PC-3 (cell line): ENCODE results near the gene SMOC2. TPM values are rescaled to one million over a fixed set of nuclear protein-coding genes. Genes with fewer than 3 reads are reported as not detected.

Source experiments
- ATAC-seq: fragments of 200-7000 bp; cut with Tn5 transposase; 2 replicates; pipeline ENCODE4 v1.9.1; 2020; ENCODE audit warnings: mild to moderate bottlenecking, moderate library complexity
- BruUV-seq: library from RNA; stranded (reverse); fragments of 400-500 nt; replicated peaks from 2 replicates; lab custom pipeline; 2021; lab: Mats Ljungman, UMichigan
- CTCF ChIA-PET: fragments of 300-600 bp; sonication (Branson Sonifier 250); formaldehyde crosslinking; loops from one replicate; lab custom pipeline; 2022; ENCODE audit warnings: antibody characterized with exemption; lab: Charles Lee
- POLR2A ChIA-PET: fragments of 300-600 bp; sonication (Branson Sonifier 250); formaldehyde crosslinking; loops from one replicate; lab custom pipeline; 2022; ENCODE audit warnings: antibody characterized with exemption; ENCODE audit not compliant: unreplicated experiment; lab: Charles Lee
- DNase-seq: peaks from one replicate; pipeline ENCODE4 v3.0.0-alpha.2; 2015
- H2AFZ ChIP-seq: fragments of 300-600 bp; sonication (generic); 2 replicates; pipeline ENCODE4 v1.6.0; 2016; ENCODE audit warnings: antibody characterized with exemption, low read length
- H3F3A ChIP-seq: fragments of 300-600 bp; sonication (generic); one replicate; pipeline ENCODE4 v1.6.0; 2017; ENCODE audit warnings: antibody characterized with exemption, low read length, control low read depth, mild to moderate bottlenecking; ENCODE audit not compliant: unreplicated experiment
- H3K27ac ChIP-seq: fragments of 300-600 bp; sonication (generic); 2 replicates; pipeline ENCODE4 v1.5.1; 2016; ENCODE audit warnings: mild to moderate bottlenecking, low read length
- H3K27me3 ChIP-seq: fragments of 300-600 bp; sonication (generic); 2 replicates; pipeline ENCODE4 v1.6.1; 2016; ENCODE audit warnings: low read length, mixed read lengths
- H3K36me3 ChIP-seq: fragments of 300-600 bp; sonication (generic); 2 replicates; pipeline ENCODE4 v1.6.1; 2016; ENCODE audit warnings: low read depth, mixed run types, low read length, mixed read lengths
- H3K4me1 ChIP-seq: fragments of 300-600 bp; sonication (generic); 2 replicates; pipeline ENCODE4 v1.5.1; 2016; ENCODE audit warnings: low read length; ENCODE audit not compliant: insufficient read depth
- H3K4me2 ChIP-seq: fragments of 300-600 bp; sonication (generic); 2 replicates; pipeline ENCODE4 v1.6.0; 2016; ENCODE audit warnings: low read length
- H3K4me3 ChIP-seq: fragments of 300-600 bp; sonication (generic); 2 replicates; pipeline ENCODE4 v1.5.1; 2016; ENCODE audit warnings: mild to moderate bottlenecking, low read length, mixed read lengths
- H3K79me2 ChIP-seq: fragments of 300-600 bp; sonication (generic); 2 replicates; pipeline ENCODE4 v1.6.1; 2017; ENCODE audit warnings: low read length, mixed read lengths
- H3K9ac ChIP-seq: fragments of 300-600 bp; sonication (generic); 2 replicates; pipeline ENCODE4 v1.6.0; 2016; ENCODE audit warnings: mild to moderate bottlenecking, low read length
- H3K9me2 ChIP-seq: fragments of 300-600 bp; sonication (generic); replicated peaks from 2 replicates; pipeline ENCODE4 v1.6.1; 2016; ENCODE audit warnings: mixed run types, low read length, mixed read lengths
- H3K9me3 ChIP-seq: fragments of 300-600 bp; sonication (generic); 2 replicates; pipeline ENCODE4 v1.6.1; 2016; ENCODE audit warnings: low read length, mixed read lengths
- H4K20me1 ChIP-seq: fragments of 300-600 bp; sonication (generic); 2 replicates; pipeline ENCODE4 v1.6.1; 2016; ENCODE audit warnings: low read length, mixed read lengths
- CTCF ChIP-seq: fragments of 300-600 bp; sonication (generic); conservative IDR thresholded peaks from 2 replicates; pipeline ENCODE4 v1.5.1; 2017; ENCODE audit warnings: antibody characterized with exemption, low read depth, mild to moderate bottlenecking, low read length
- EZH2 ChIP-seq: fragments of 300-600 bp; sonication (generic); IDR thresholded peaks from one replicate; pipeline ENCODE4 v1.6.1; 2017; ENCODE audit warnings: antibody characterized with exemption, mild to moderate bottlenecking, low read length; ENCODE audit not compliant: unreplicated experiment
- EZH2phosphoT487 ChIP-seq: fragments of 300-600 bp; sonication (generic); IDR thresholded peaks from 2 replicates; pipeline ENCODE4 v1.6.1; 2018; ENCODE audit warnings: mild to moderate bottlenecking, antibody characterized with exemption, low read length, borderline replicate concordance
- intact Hi-C: fragments of 100-400 bp; cut with micrococcal nuclease; formaldehyde crosslinking; loops from 2 replicates; pipeline ENCODE4 v1.9.0; 2023
- total RNA-seq: library from RNA; depleted of rRNA; stranded (reverse); fragments of >200 nt; gene quantifications from 2 replicates; pipeline ENCODE4 v1.2.3, GENCODE V29; 2014

SMOC2 gene
- total RNA-seq, 1 experiment from 2014 or later, result not detected

GRCh38 chr6:168650671-168651111, 209.7 kb downstream of the SMOC2 start:
- Histone ChIP-seq H2AFZ (no peak overlapping the region), H3K27me3 (peaks cover 48% of the 10 kb centered on the region), H3K79me2 (no peaks in the 10 kb centered on the region), H3K36me3 (no peaks in the 10 kb centered on the region), H3K4me3 (no peak overlapping the region), H3K9me2 (no peaks in the 10 kb centered on the region), H3K9ac (no peak overlapping the region), H3F3A (no peaks in the 10 kb centered on the region), H3K27ac (no peak overlapping the region), H3K4me2 (no peak overlapping the region), H3K9me3 (no peaks in the 10 kb centered on the region), H4K20me1 (no peaks in the 10 kb centered on the region), H3K4me1 (no peaks in the 10 kb centered on the region)
- intact Hi-C loops, result no loop called here
- ChIA-PET CTCF (no interaction called here), POLR2A (no interaction called here)
- no peak for DNase-seq
- no peak for ATAC-seq
- TF ChIP-seq CTCF, result no peak
- no peak for TF ChIP-seq EZH2
- no peak for TF ChIP-seq EZH2phosphoT487
- BruUV-seq, result no TSS peak

- no peak for DNase-seq
- Histone ChIP-seq H4K20me1 (no peaks in the 10 kb centered on the region), H3K27me3 (peaks cover 6% of the 10 kb centered on the region; the same call in 1 of the 2 replicates), H3K9me3 (no peaks in the 10 kb centered on the region), H3K9me2 (no peaks in the 10 kb centered on the region), H2AFZ (no peak overlapping the region), H3K36me3 (no peaks in the 10 kb centered on the region), H3K79me2 (no peaks in the 10 kb centered on the region), H3K9ac (no peak overlapping the region), H3F3A (no peaks in the 10 kb centered on the region), H3K4me2 (no peak overlapping the region), H3K27ac (no peak overlapping the region), H3K4me3 (no peak overlapping the region), H3K4me1 (no peaks in the 10 kb centered on the region)
- BruUV-seq, result no TSS peak
- ChIA-PET CTCF (no interaction called here), POLR2A (no interaction called here)
- no peak for ATAC-seq
- intact Hi-C loops, result no loop called here
- no peak for TF ChIP-seq CTCF
- no peak for TF ChIP-seq EZH2phosphoT487
- TF ChIP-seq EZH2, result no peak
These were observed 214.6 kb downstream of the SMOC2 start for GRCh38 chr6:168655462-168656152.

GRCh38 chr6:168658059-168658458, 217.1 kb downstream of the SMOC2 start:
- no peak for DNase-seq
- H3F3A ChIP-seq, result no peaks in the 10 kb centered on the region
- no peaks in the 10 kb centered on the region for H3K36me3 ChIP-seq
- TF ChIP-seq CTCF, result no peak
- no peak for TF ChIP-seq EZH2phosphoT487
- TF ChIP-seq EZH2, result no peak
- H3K9me3 ChIP-seq, result no peaks in the 10 kb centered on the region
- no peaks in the 10 kb centered on the region for H3K4me1 ChIP-seq
- H3K9ac ChIP-seq, result no peak overlapping the region
- H3K4me2 ChIP-seq, result no peak overlapping the region
- no peak overlapping the region for H3K27ac ChIP-seq
- POLR2A ChIA-PET, result no interaction called here
- no peaks in the 10 kb centered on the region for H3K79me2 ChIP-seq
- no peak for ATAC-seq
- no peak overlapping the region for H2AFZ ChIP-seq
- no peaks in the 10 kb centered on the region for H4K20me1 ChIP-seq
- intact Hi-C loops, result no loop called here
- H3K9me2 ChIP-seq, result no peaks in the 10 kb centered on the region
- no peak overlapping the region for H3K4me3 ChIP-seq
- no peaks in the 10 kb centered on the region for H3K27me3 ChIP-seq
- BruUV-seq, result no TSS peak
- CTCF ChIA-PET, result no interaction called here
